SK-MEL-5 (cell line): ENCODE data around the gene KIFC1. TPM values are rescaled to one million over a fixed set of nuclear protein-coding genes. Genes with fewer than 3 reads are reported as not detected.

Experiments used
- DNase-seq: peaks from one replicate; pipeline ENCODE4 v3.0.0-alpha.2; 2016; ENCODE audit warnings: low read depth, low spot score
- in situ Hi-C: cut with HindIII; loops from 2 replicates; pipeline ENCODE4 v1.10.0; 2016; ENCODE audit warnings: low sequenced_read_pairs, high pct_unique_total_duplicates, low pct_unique_long_range_greater_than_20kb
- small RNA-seq, 2 experiments: library from RNA; depleted of rRNA; stranded (forward); fragments of <200 nt; gene quantifications; one replicate each; pipeline ENCODE3, GENCODE V24; 2014
- total RNA-seq: library from RNA; depleted of rRNA; stranded (reverse); fragments of >200 nt; shearing (Covaris generic); gene quantifications from 2 replicates; pipeline ENCODE4 v1.2.3, GENCODE V29; 2014; rRNA removed

Gene KIFC1
- total RNA-seq, 1 experiment from 2014 or later: 23.9 TPM

DNA sequence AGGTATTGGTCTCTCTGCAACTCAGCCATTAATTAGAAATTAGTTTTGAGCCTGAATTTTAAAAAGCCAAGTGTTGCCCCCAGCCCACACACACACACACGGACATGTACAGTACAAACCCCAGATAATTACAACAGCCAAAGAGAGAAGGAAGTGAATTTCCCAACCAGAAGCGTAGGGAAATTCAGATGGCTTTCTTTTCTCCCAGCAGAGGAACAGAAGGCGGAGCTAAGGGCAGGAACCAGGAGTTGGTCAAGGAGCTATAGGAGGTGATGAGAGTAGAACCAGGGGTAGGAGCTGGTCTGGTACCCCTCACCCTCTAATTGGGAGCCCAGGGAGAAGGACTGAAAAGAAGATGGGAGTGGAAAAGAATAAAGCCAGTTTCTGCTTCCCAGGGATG, 58.8 kb downstream of the KIFC1 start:
- DNase-seq: no peak
- in situ Hi-C loops: no loop called here

DNA sequence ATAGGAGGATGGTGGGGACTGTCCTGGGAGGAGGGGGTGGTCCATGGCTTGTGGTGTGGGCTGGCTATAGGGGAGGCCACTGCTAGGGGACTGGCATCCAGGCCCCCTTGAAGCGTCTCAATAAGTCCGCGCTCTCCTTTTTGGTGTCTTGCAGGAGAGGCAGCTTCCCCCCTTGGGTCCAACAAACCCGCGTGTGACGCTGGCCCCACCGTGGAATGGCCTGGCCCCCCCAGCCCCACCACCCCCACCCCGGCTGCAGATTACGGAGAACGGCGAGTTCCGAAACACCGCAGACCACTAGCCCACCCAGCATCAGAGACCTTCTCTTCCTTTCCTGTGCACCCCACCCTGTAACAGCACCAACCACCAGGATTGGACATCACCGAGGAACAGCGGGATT, 60.0 kb downstream of the KIFC1 start:
- no peak for DNase-seq
- in situ Hi-C loops: no loop called here

DNA sequence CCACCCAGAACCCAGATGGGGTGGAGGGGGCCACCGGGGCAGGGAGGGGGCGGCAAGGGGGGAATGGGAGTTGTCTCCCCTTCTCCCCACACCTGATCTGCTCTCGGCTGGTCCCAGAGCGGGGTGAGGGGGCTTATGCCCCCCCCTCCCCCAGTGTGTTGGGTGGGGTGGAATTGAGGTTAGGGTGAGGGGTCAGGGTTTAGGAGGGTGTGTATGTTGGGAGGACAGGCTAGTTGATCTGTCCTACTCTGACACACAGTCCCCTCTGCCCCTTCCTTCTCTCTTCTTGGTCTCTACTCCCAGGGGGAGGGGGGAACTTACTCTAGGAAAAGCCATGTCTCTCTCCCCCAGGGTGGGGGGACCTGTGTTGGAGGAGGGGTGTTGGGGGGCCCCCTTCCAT, 60.9 kb downstream of the KIFC1 start:
- in situ Hi-C loops: no loop called here

DNA sequence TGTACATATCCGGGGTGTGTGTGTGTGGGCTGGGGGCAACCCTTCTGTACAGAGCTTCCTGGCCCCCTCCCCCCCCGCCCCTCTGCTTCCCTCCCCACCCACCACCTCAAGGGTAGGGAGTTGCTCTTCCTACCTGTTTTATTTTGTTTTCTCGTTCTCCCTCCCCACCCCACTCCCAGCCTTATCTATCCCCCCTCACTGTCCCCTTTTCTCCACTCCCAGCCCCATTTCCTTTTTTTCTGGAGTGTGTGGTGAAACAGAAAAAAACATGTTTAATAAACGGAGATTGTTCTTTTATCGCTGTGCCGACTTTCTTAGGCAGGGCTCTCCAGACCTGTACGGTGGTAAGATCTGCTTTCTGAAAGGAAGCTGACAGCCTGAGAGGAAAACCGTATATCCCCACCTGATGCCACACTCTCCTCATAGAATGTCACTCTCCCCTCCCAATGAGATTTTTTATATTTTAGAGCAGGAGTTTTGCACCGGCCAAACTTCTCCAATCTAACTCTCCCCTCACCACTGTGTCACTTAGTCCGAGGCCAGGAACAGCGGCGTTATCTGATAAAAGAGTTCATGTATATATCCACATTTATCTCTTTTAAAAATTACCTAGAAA, 61.9 kb downstream of the KIFC1 start:
- in situ Hi-C loops: no loop called here

More for the DNA sequence above, 60.9 kb downstream of the KIFC1 start:
- DNase-seq: no peak

DNA sequence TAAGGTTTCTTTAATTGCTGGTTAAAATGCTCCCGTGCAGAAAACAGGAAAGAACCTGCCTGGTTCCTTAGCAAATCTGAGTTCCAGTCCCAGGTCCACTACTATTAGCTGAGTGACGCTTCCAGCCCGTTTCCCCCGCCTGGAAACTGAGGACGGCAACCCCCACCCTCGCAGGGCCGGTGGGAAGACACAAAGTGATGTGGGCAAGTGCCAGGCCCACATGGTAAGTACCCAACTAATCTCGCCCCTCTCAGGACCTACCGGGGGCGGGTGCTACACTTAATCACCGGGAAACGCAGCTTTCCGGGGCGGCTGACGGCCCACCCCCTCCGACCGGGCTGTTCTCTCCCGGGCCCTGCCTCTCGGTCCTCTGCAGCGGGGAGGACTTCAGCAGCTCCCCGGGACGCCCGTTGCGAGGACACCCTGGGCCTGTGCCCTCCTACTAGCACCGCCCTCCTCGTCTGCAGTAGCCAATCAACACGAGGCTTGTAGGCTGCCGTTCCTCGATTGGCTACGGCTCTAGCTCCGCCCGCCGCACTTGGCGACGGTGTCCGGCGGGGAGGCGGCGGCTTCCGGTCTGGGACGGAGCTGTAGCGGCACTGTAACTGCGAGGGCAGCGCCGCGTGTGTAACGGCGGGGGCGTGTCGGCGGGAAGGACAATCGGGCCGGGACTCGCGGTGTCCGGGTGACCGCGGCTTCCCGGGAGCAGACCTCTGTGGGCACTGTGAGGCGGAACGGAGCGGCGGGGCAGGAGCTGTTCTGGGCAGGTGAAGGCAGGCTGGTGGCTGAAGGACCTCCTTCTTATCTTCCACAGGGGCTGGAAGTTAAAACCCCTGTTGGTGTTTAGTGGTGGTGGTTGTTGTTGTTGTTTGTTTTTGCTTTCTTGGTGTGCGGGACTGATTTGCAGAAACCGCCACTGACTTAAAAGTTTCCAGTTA, 62.7 kb downstream of the KIFC1 start, which contains the start of gene ZBTB9:
Gene ZBTB9, plus strand, starts transcription at position 568 of the 938 bp plus-strand sequence. CDS start 525 bp downstream, outside the sequence.
- in situ Hi-C loops: no loop called here
- peak; percentile 95 for DNase-seq

More for the DNA sequence above, 61.9 kb downstream of the KIFC1 start:
- DNase-seq: no peak

DNA sequence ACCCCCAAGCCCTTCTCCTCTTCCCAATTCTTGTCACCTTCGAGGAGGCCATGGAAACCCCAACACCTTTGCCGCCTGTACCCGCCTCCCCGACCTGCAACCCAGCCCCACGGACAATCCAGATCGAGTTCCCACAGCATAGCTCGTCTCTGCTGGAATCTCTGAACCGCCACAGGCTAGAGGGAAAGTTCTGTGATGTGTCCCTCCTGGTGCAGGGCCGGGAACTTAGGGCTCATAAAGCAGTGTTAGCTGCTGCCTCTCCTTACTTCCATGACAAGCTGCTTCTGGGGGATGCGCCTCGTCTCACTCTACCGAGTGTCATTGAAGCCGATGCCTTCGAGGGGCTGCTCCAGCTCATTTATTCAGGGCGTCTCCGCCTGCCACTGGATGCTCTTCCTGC, 63.4 kb downstream of the KIFC1 start:
- DNase-seq: no peak

DNA sequence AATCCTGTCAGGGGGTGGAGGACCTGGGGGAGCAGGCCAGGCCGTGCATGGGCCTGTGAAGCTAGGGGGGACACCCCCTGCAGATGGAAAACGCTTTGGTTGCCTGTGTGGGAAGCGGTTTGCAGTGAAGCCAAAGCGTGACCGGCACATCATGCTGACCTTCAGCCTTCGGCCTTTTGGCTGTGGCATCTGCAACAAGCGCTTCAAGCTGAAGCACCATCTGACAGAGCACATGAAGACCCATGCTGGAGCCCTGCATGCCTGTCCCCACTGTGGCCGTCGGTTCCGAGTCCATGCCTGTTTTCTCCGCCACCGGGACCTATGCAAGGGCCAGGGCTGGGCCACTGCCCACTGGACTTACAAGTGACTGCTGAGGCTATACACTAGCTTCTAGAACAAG, 64.5 kb downstream of the KIFC1 start:
- DNase-seq: no peak
- in situ Hi-C loops: no loop called here

More for the DNA sequence above, 63.4 kb downstream of the KIFC1 start:
- in situ Hi-C loops: no loop called here

DNA sequence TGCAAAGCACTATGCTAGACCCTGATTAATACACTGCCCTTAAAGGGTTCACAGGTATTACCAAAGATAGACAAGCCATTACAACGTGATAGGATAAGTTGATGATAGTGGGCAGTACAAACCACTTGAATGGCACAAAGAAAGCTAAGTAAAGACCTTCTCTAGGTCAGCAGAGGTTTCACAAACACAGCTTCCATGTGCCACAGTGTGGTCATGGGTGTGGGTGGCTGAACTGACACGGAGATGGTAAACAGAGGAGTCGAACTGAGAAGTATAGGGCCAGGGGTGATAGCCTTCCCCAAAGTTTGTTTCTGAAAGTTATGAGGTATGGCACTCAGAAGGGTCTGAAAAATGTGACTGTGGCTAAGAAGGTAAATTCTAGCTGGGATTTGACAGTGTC, 67.1 kb downstream of the KIFC1 start:
- in situ Hi-C loops: no loop called here

DNA sequence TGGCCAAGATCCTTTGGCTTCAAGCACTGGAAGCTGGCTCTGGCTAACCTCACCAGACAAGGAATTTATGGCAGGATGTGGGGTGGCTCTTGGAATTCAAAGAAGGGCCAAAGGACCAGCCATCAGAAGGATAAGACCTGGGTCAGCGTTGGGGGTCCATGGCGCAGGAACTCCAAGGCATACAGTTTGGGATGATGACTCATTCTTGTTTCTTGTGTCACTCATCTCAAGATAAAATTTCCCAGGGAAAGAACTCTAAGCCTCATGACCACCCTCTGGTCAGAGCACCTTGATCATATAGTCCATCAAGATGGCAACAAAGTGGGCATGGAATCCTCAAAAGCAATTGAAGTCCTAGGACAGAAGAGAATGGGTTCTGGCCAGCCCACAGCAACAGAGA, 67.6 kb downstream of the KIFC1 start:
- in situ Hi-C loops: no loop called here
- no peak for DNase-seq

More for the DNA sequence above, 67.1 kb downstream of the KIFC1 start:
- no peak for DNase-seq

Small RNAs within 50 kb of the gene (small RNA-seq; reads per million reads assigned to genes)
- 0 reads per million in 2 experiments for gene RPL35AP4
- 0 reads per million in 2 experiments for gene ZBTB9

Other genes with a start within 250 kb of the KIFC1 start
- 0.42 and 0.98 TPM in 2 replicates for gene COL11A2, start 199.4 kb upstream of the KIFC1 start, total RNA-seq
- 16.5 and 17.0 TPM in 2 replicates for gene RXRB, start 191.2 kb upstream of the KIFC1 start, total RNA-seq
- gene SLC39A7, start 191.0 kb upstream of the KIFC1 start, total RNA-seq: 92.5 and 94.5 TPM in 2 replicates
- 6.5 and 8.0 TPM in 2 replicates for gene HSD17B8, start 187.2 kb upstream of the KIFC1 start, total RNA-seq
- 22.5 and 25.8 TPM in 2 replicates for gene RING1, start 183.3 kb upstream of the KIFC1 start, total RNA-seq
- gene VPS52, start 119.9 kb upstream of the KIFC1 start, total RNA-seq: 27.1 and 28.5 TPM in 2 replicates
- gene RPS18, start 119.7 kb upstream of the KIFC1 start, total RNA-seq: 4,185 and 4,422 TPM in 2 replicates
- 0.83 and 1.0 TPM in 2 replicates for gene B3GALT4, start 114.7 kb upstream of the KIFC1 start, total RNA-seq
- gene WDR46, start 102.6 kb upstream of the KIFC1 start, total RNA-seq: 85.9 and 93.6 TPM in 2 replicates
- 128 and 143 TPM in 2 replicates for gene PFDN6, start 102.2 kb upstream of the KIFC1 start, total RNA-seq
- gene RGL2, start 92.9 kb upstream of the KIFC1 start, total RNA-seq: 11.9 and 14.6 TPM in 2 replicates
- gene TAPBP, start 77.7 kb upstream of the KIFC1 start, total RNA-seq: 45.5 and 55.4 TPM in 2 replicates
- 7.6 and 9.2 TPM in 2 replicates for gene ZBTB22, start 74.1 kb upstream of the KIFC1 start, total RNA-seq
- 29.0 and 33.5 TPM in 2 replicates for gene DAXX, start 68.9 kb upstream of the KIFC1 start, total RNA-seq
- gene PHF1, start 19.2 kb downstream of the KIFC1 start, total RNA-seq: 19.8 and 20.6 TPM in 2 replicates
- gene CUTA, start 26.3 kb downstream of the KIFC1 start, total RNA-seq: 129 and 130 TPM in 2 replicates
- gene SYNGAP1, start 28.2 kb downstream of the KIFC1 start, total RNA-seq: 0.64 and 0.85 TPM in 2 replicates
- 7.2 and 7.7 TPM in 2 replicates for gene ZBTB9, start 62.8 kb downstream of the KIFC1 start, total RNA-seq
- 11.2 and 11.9 TPM in 2 replicates for gene BAK1, start 188.5 kb downstream of the KIFC1 start, total RNA-seq
- 4.2 and 4.3 TPM in 2 replicates for gene ITPR3, start 229.5 kb downstream of the KIFC1 start, total RNA-seq